ENCODE measurements around the gene CLCNKA. TPM values are rescaled to one million over a fixed set of nuclear protein-coding genes. Genes with fewer than 3 reads are reported as not detected.

CLCNKA gene
- total and polyA plus RNA-seq, 8 donors: 0.12 to 1.4 (median 0.84) TPM

DNA sequence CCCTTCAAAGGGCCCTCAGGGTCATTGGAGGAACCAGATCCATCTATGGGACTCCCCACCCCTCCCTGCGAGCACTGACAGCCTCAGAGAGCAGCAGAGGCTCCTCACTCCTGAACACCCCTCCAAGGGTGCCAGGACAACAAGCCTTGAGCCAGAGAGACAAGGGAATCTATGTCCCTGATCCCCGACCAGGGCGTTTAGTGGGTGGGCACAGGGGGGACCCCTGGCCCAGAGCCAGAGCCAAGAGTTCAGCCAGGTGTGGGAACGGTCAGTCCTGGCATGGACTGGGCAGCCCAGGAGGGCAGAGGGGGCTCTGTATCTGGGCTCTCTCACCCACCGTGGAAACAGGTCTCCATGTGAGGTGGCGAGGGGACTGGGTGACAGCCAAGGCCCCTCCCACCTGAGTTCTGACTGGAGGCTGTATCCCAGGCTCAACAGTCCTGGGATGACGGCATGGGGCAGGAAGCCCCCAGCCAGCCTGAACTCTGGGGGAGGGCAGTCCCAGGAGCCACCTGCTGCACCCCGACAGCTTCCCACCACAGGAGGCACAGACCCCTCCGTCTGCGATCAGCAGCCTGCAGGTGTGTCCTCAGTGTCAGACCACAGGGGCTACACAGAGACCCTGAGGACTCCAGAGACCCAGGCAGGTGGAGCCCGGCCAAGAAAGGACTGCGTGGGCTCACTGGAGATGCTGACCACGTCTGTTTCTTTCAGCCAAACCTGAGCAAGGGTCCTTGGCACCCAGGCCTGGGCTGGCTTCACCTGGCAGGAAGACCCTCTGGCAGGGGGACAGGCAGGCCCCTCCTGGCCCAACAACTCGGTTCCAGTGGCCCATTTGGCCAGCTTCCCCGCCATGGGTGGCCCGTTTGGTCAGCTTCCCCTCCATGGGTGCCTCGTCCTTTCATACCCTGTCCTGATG, 29.0 kb upstream of the CLCNKA start:
- no peaks in the 10 kb centered on the region for H3K9me3 ChIP-seq
- ATAC-seq (no peak), DNase-seq (no peak)
- TF ChIP-seq, protein P1, sequence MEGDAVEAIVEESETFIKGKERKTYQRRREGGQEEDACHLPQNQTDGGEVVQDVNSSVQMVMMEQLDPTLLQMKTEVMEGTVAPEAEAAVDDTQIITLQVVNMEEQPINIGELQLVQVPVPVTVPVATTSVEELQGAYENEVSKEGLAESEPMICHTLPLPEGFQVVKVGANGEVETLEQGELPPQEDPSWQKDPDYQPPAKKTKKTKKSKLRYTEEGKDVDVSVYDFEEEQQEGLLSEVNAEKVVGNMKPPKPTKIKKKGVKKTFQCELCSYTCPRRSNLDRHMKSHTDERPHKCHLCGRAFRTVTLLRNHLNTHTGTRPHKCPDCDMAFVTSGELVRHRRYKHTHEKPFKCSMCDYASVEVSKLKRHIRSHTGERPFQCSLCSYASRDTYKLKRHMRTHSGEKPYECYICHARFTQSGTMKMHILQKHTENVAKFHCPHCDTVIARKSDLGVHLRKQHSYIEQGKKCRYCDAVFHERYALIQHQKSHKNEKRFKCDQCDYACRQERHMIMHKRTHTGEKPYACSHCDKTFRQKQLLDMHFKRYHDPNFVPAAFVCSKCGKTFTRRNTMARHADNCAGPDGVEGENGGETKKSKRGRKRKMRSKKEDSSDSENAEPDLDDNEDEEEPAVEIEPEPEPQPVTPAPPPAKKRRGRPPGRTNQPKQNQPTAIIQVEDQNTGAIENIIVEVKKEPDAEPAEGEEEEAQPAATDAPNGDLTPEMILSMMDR (IDR thresholded peaks at IDR 0.05): no peak
- intact Hi-C loops (cut with DNase I): loop anchor here in 1 of 2 donors (5.0 kb wide), 1 partner anchor 176 kb away; no protein-coding TSS in a partner anchor
- H3K4me3 ChIP-seq: no peak overlapping the region
- no peak overlapping the region for H3K27ac ChIP-seq
- no peaks in the 10 kb centered on the region for H3K27me3 ChIP-seq
- H3K4me1 ChIP-seq: no peaks in the 10 kb centered on the region
- no peaks in the 10 kb centered on the region for H3K36me3 ChIP-seq

DNA sequence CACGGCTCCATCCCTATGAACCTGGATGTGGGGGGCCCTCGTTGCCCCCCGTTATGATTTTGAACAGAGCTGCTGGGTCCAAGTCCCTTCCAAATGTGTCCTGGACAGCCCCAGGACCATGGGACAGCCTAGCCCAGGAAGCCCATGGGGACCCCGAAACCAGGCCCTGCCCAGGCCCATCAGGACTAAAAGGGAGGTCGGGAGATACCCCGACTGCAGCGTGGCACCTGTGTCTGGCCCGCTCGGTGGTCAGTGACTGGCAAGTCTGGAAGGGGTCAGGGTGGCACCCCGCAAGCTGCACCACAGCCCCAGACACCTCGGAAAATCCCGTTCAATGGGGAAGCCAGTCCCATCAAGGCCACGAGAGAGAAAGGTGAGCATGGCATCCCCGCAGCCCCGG, 28.2 kb upstream of the CLCNKA start:
- H3K27me3 ChIP-seq: no peaks in the 10 kb centered on the region
- TF ChIP-seq, protein P1 (IDR thresholded peaks at IDR 0.05): no peak
- H3K36me3 ChIP-seq: no peaks in the 10 kb centered on the region
- no peak overlapping the region for H3K27ac ChIP-seq
- no peaks in the 10 kb centered on the region for H3K4me1 ChIP-seq
- no peaks in the 10 kb centered on the region for H3K9me3 ChIP-seq
- ATAC-seq (no peak), DNase-seq (no peak)
- intact Hi-C loops (cut with DNase I): loop anchor here in 1 of 2 donors (5.0 kb wide), 1 partner anchor 176 kb away; no protein-coding TSS in a partner anchor
- H3K4me3 ChIP-seq: no peak overlapping the region

DNA sequence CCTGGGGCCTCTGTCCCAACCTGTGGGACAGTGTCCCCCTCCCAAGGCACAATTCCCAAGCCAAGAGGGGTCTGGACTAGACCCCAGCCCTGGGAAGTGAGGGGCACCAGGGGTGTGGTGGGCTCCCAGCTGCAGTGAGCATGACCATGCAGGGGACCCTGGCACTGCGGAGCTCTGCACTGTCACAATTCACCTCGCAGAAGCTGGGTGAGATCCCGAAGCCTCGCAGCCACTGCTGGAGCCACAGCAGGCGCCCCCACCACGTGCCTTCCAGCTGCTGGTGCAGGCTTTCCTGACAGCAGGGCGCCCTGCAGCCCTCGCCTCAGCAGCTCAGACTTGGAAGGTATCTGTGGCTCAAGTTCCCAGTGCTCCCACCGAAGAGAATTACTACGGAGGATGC, 27.8 kb upstream of the CLCNKA start:
- DNase-seq: no peak
- no peak overlapping the region for H3K4me3 ChIP-seq
- no peaks in the 10 kb centered on the region for H3K9me3 ChIP-seq
- TF ChIP-seq, protein P1 (IDR thresholded peaks at IDR 0.05): no peak
- no peaks in the 10 kb centered on the region for H3K36me3 ChIP-seq
- H3K27me3 ChIP-seq: no peaks in the 10 kb centered on the region
- H3K4me1 ChIP-seq: no peaks in the 10 kb centered on the region
- H3K27ac ChIP-seq: no peak overlapping the region
- intact Hi-C loops (cut with DNase I): loop anchor here in 1 of 2 donors (5.0 kb wide), 1 partner anchor 177 kb away; no protein-coding TSS in a partner anchor
- ATAC-seq: no peak

DNA sequence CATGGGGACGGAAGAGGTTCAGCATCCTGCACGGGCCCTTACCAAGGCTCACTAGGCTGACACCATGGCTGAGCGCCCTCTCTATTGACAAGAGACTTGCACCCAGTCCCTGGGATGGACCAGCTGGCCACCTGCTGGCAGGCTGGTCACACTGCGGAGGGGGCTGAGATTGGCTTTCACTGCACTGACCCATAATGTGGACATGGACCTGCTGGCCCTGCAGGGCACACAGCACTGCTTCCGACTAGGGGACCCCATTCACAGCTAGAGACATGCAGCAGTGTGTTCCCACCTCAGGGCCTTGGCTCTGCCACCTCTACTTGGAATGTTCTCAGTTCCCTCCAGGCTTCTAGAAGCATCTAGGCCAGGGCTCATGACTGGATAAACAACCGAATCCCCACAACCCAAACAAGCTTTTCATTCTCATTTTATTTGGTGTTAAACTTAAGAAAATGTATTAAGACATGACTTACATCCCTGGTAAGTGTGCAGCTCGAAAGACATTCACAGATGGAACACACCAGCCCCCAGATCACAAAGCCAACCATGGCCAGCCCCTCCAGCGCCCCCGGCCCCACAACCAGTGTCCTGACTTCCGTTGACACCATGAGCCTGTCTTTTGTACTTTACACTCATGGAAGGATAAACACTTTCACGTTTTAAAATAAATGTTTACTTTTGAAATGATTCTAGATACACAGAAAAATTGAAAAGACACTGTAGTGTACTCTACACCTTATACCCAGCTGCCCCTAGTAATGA, 27.1 kb upstream of the CLCNKA start:
- no peaks in the 10 kb centered on the region for H3K27me3 ChIP-seq
- intact Hi-C loops (cut with DNase I): loop anchor here in 1 of 2 donors (5.0 kb wide), 1 partner anchor 177 kb away; no protein-coding TSS in a partner anchor
- H3K27ac ChIP-seq: no peak overlapping the region
- H3K36me3 ChIP-seq: no peaks in the 10 kb centered on the region
- H3K4me1 ChIP-seq: no peaks in the 10 kb centered on the region
- TF ChIP-seq, protein P1 (IDR thresholded peaks at IDR 0.05): peak; percentile 77 to 88
- peak in 3 of 4 donors; percentile 42 to 90 (median 56) for DNase-seq
- H3K9me3 ChIP-seq: no peaks in the 10 kb centered on the region
- ATAC-seq: peak; percentile 95
- no peak overlapping the region for H3K4me3 ChIP-seq

All from left lung (tissue), 10 donors.